CD14-positive monocyte (primary cell): Measurements from ENCODE around the gene STON1. TPM values are rescaled to one million over a fixed set of nuclear protein-coding genes. Genes with fewer than 3 reads are reported as not detected.

Source experiments
- DNase-seq, 3 donors: peaks; one replicate each; pipeline ENCODE4 v3.0.0-alpha.2; 2011 to 2022
- H2AFZ ChIP-seq: 2 replicates; pipeline ENCODE4 v1.6.0; 2012; ENCODE audit warnings: mild to moderate bottlenecking, low read depth, low read length, inconsistent platforms; ENCODE audit not compliant: insufficient read depth, poor library complexity, severe bottlenecking
- H3K27ac ChIP-seq, 2 donors: 1 replicate in 1 of 2; 2 replicates in 1 of 2; pipeline ENCODE4 v1.5.1; 2012 to 2013; ENCODE audit warnings: low read length in 2 of 2, control low read depth in 1 of 2, inconsistent platforms in 1 of 2, low read depth in 1 of 2, mild to moderate bottlenecking in 1 of 2
- H3K27me3 ChIP-seq, 2 donors: one replicate each; pipeline versions ENCODE4 v1.6.0 to v1.6.1; 2011 to 2013; ENCODE audit warnings: low read length in 2 of 2; ENCODE audit not compliant: control insufficient read depth in 2 of 2, insufficient read depth in 2 of 2
- H3K36me3 ChIP-seq, 2 donors: replicated peaks in 1 of 2; 1 replicate in 1 of 2; 2 replicates in 1 of 2; pipeline versions ENCODE4 v1.5.1 to v1.6.1; 2012 to 2013; ENCODE audit warnings: low read length in 2 of 2, control low read depth in 1 of 2, inconsistent platforms in 1 of 2, mild to moderate bottlenecking in 1 of 2; ENCODE audit not compliant: insufficient read depth in 2 of 2, control insufficient read depth in 1 of 2
- H3K4me1 ChIP-seq, 2 donors: 1 replicate in 1 of 2; 2 replicates in 1 of 2; pipeline versions ENCODE4 v1.5.1 to v1.6.1; 2012 to 2013; ENCODE audit warnings: low read length in 2 of 2, control low read depth in 1 of 2, inconsistent platforms in 1 of 2, mild to moderate bottlenecking in 1 of 2, moderate library complexity in 1 of 2; ENCODE audit not compliant: insufficient read depth in 2 of 2, control insufficient read depth in 1 of 2
- H3K4me2 ChIP-seq: replicated peaks from 2 replicates; pipeline ENCODE3; 2012; ENCODE audit warnings: low read length, moderate library complexity, mild to moderate bottlenecking; ENCODE audit not compliant: poor library complexity, severe bottlenecking; ENCODE audit errors: extremely low read depth
- H3K4me3 ChIP-seq, 3 experiments: fragments of 200-600 bp in 1 of 3; sonication (generic) in 1 of 3; replicated peaks in 1 of 3; 1 replicate in 2 of 3; 2 replicates in 1 of 3; pipeline ENCODE4 v1.5.1; 2011 to 2013; ENCODE audit warnings: low read length in 3 of 3, mild to moderate bottlenecking in 3 of 3, control low read depth in 2 of 3, low read depth in 2 of 3, inconsistent platforms in 1 of 3, moderate library complexity in 1 of 3
- H3K79me2 ChIP-seq: 2 replicates; pipeline ENCODE4 v1.6.0; 2012; ENCODE audit warnings: mild to moderate bottlenecking, control low read depth, inconsistent platforms, low read length, moderate library complexity; ENCODE audit not compliant: insufficient read depth
- H3K9ac ChIP-seq: 2 replicates; pipeline ENCODE4 v1.6.0; 2017; ENCODE audit warnings: low read length, mild to moderate bottlenecking; ENCODE audit not compliant: insufficient read depth, poor library complexity, severe bottlenecking
- H3K9me3 ChIP-seq, 2 donors: replicated peaks in 1 of 2; 1 replicate in 1 of 2; 2 replicates in 1 of 2; pipeline versions ENCODE4 v1.5.1 to v1.6.1; 2012 to 2013; ENCODE audit warnings: low read length in 2 of 2, control low read depth in 1 of 2; ENCODE audit not compliant: control insufficient read depth in 1 of 2, insufficient read depth in 1 of 2
- H4K20me1 ChIP-seq: 2 replicates; pipeline ENCODE4 v1.6.0; 2012; ENCODE audit warnings: mild to moderate bottlenecking, low read length, control low read depth, moderate library complexity; ENCODE audit not compliant: insufficient read depth
- H3K27ac Mint-ChIP-seq, 7 donors: one replicate each; pipeline ENCODE4 v1.8.0; 2020; ENCODE audit warnings: mild to moderate bottlenecking in 7 of 7, mixed read lengths in 7 of 7, moderate library complexity in 6 of 7, inconsistent platforms in 2 of 7
- H3K27me3 Mint-ChIP-seq, 3 donors: one replicate each; pipeline ENCODE4 v1.8.0; 2021 to 2022; ENCODE audit warnings: low read depth in 3 of 3, mild to moderate bottlenecking in 3 of 3, mixed read lengths in 3 of 3, moderate library complexity in 3 of 3, inconsistent platforms in 1 of 3
- H3K36me3 Mint-ChIP-seq, 2 donors: one replicate each; pipeline ENCODE4 v1.8.0; 2020; ENCODE audit warnings: mixed read lengths in 2 of 2, inconsistent platforms in 1 of 2, mild to moderate bottlenecking in 1 of 2
- H3K4me1 Mint-ChIP-seq: one replicate; pipeline ENCODE4 v1.8.0; 2020; ENCODE audit warnings: mild to moderate bottlenecking, mixed read lengths
- H3K4me3 Mint-ChIP-seq, 2 donors: one replicate each; pipeline ENCODE4 v1.8.0; 2020; ENCODE audit warnings: mild to moderate bottlenecking in 2 of 2, mixed read lengths in 2 of 2, moderate library complexity in 1 of 2
- H3K9me3 Mint-ChIP-seq, 7 donors: one replicate each; pipeline ENCODE4 v1.8.0; 2020 to 2022; ENCODE audit warnings: mixed read lengths in 7 of 7, mild to moderate bottlenecking in 6 of 7, moderate library complexity in 6 of 7, inconsistent platforms in 2 of 7
- CTCF ChIP-seq: fragments of 200-600 bp; IDR thresholded peaks from one replicate; pipeline ENCODE4 v1.8.0; 2022; ENCODE audit warnings: antibody characterized with exemption, mild to moderate bottlenecking
- WGBS: methylation state at CpG from one replicate; pipeline ENCODE4 v1.1.5; 2013; ENCODE audit warnings: missing lambda C conversion rate; ENCODE audit not compliant: insufficient coverage; 5-methylcytosine and 5-hydroxymethylcytosine counted together
- intact Hi-C, 2 donors: fragments of 100-400 bp; cut with micrococcal nuclease; formaldehyde crosslinking; loops; one replicate each; pipeline versions ENCODE4 v1.15.0 to v1.15.1; 2023
- polyA plus RNA-seq, 3 donors: library from polyadenylated mRNA; depleted of rRNA in 1 of 3; unstranded in 2 of 3; stranded (reverse) in 1 of 3; fragments of 300-500 nt in 2 of 3; fragments of >200 nt in 1 of 3; fragmentation: Illumina TruSeq in 2 of 3; gene quantifications; 1 replicate in 2 of 3; 2 replicates in 1 of 3; pipeline ENCODE4 v1.2.3, GENCODE V29; 2012 to 2021

STON1 gene
- polyA plus RNA-seq, 3 donors, result 0.12 to 0.33 TPM; not detected in 1

DNA sequence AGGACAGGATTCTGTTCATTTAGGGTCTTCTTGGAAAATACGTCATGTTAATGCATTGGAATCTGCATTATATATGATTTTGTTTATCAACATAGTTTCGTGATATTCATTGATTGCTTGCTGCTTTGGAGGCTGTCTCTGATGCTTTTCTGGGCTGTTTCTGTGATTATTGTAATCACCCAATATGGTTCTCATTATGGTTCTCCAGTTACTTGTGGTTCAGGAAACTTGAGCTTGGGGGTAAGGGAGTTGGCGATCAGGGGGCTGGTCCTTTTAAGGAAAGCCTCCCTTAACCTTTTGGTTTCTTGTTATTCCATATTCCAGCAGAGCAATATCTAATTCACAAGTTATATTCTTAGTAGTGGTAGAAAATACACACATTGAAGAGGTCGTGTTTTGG is 17.4 kb upstream of the STON1 start:
- H3K4me2 ChIP-seq, result no peak overlapping the region
- peak overlapping the region in 1 of 7 donors; percentile 14 for H3K27ac Mint-ChIP-seq
- intact Hi-C loops, result no loop called here

DNA sequence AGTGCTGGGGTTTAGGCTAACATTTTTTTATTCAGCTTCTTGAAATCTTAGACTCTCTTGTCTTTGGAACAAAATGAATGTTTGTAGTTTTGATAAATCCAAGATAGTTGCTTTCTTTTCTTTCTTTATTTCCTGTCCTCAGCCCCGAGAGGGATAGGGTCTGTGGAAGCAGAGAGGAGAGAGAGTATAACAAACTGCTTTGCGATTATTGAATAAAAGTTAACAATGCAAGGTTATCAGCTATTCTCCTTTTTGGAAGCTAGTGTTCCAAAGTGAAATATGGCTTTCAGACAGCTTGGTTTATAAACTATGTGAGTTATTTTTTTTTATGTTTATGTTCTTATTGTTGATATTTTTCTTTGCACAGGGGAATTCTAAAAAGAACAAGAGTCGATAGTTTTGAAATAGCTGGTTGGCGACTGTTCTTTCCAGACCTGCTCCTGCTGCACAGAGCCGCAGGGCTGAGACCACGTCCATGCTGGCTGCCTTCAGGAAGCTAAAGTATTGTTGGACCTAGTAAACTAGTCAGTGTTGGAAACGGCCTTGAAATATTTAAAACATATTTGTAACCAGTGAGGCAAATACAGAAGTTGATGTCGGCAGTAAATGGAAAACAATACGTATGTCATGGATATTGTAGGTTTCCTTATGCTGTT is 15.5 kb upstream of the STON1 start:
- no peaks in the 10 kb centered on the region for H3K4me1 ChIP-seq
- Mint-ChIP-seq H3K27me3 (no peaks in the 10 kb centered on the region), H3K27ac (peak overlapping the region in 2 of 7 donors; percentile 8 to 26), H3K4me1 (no peaks in the 10 kb centered on the region), H3K36me3 (peaks cover 85 to 98% of the 10 kb centered on the region in 2 donors), H3K4me3 (no peak overlapping the region), H3K9me3 (no peaks in the 10 kb centered on the region)
- H3K4me3 ChIP-seq, result no peak overlapping the region
- intact Hi-C loops, result no loop called here
- WGBS, result 96% methylated on average over 8 of the region's 9 CpGs
- H3K27me3 ChIP-seq, result no peaks in the 10 kb centered on the region
- TF ChIP-seq CTCF, result no peak
- no peak overlapping the region for H3K27ac ChIP-seq
- no peaks in the 10 kb centered on the region for H3K9me3 ChIP-seq
- peaks cover 94 to 100% of the 10 kb centered on the region in 2 donors for H3K36me3 ChIP-seq
- no peak overlapping the region for H3K4me2 ChIP-seq
- no peaks in the 10 kb centered on the region for H4K20me1 ChIP-seq
- H3K79me2 ChIP-seq, result no peaks in the 10 kb centered on the region
- no peak overlapping the region for H2AFZ ChIP-seq
- no peak overlapping the region for H3K9ac ChIP-seq
- DNase-seq, result no peak

More for the DNA sequence above, 17.4 kb upstream of the STON1 start:
- H3K36me3 Mint-ChIP-seq, result peaks cover 78 to 95% of the 10 kb centered on the region in 2 donors
- no peaks in the 10 kb centered on the region for H3K27me3 Mint-ChIP-seq
- Histone ChIP-seq H3K79me2 (no peaks in the 10 kb centered on the region), H3K9me3 (no peaks in the 10 kb centered on the region), H3K9ac (no peak overlapping the region), H3K27me3 (no peaks in the 10 kb centered on the region), H4K20me1 (no peaks in the 10 kb centered on the region), H3K36me3 (peaks cover 86 to 98% of the 10 kb centered on the region in 2 donors), H3K4me3 (no peak overlapping the region), H3K4me1 (peaks cover 8% of the 10 kb centered on the region in 2 donors), H2AFZ (no peak overlapping the region), H3K27ac (no peak overlapping the region)
- 100% methylated on average over 1 of the region's 4 CpGs for WGBS
- no peak overlapping the region for H3K4me3 Mint-ChIP-seq
- peaks cover 13% of the 10 kb centered on the region for H3K4me1 Mint-ChIP-seq
- H3K9me3 Mint-ChIP-seq, result no peaks in the 10 kb centered on the region
- TF ChIP-seq CTCF, result no peak
- no peak for DNase-seq
